SK-N-SH (cell line): ENCODE results near the gene MAPT. TPM values are rescaled to one million over a fixed set of nuclear protein-coding genes. Genes with fewer than 3 reads are reported as not detected.

ENCODE experiments used
- CTCF ChIA-PET: fragments of 300-600, 350-600 bp; formaldehyde crosslinking; extraction: SDS; loops from one replicate; lab custom pipeline; 2021; lab: Yijun Ruan, JAX
- POLR2A ChIA-PET: fragments of 350-600 bp; sonication (Branson Sonifier 250); formaldehyde crosslinking; extraction: SDS; loops from one replicate; lab custom pipeline; 2020; ENCODE audit warnings: antibody characterized with exemption, inconsistent platforms; lab: Yijun Ruan, JAX
- DNase-seq: peaks from one replicate; pipeline ENCODE4 v3.0.0; 2012
- H2AFZ ChIP-seq: fragments of 200-600 bp; sonication (generic); 2 replicates; pipeline ENCODE4 v1.8.1; 2016; ENCODE audit warnings: antibody characterized with exemption, mild to moderate bottlenecking, low read depth
- H3F3A ChIP-seq: fragments of 200-600 bp; sonication (generic); replicated peaks from 2 replicates; pipeline ENCODE3; 2016; ENCODE audit warnings: antibody characterized with exemption, mild to moderate bottlenecking; ENCODE audit not compliant: insufficient read depth
- H3K27ac ChIP-seq, 2 experiments: fragments of 200-500 bp in 1 of 2; fragments of 200-600 bp in 1 of 2; sonication (Bioruptor generic) in 1 of 2; sonication (generic), shearing (Covaris generic) in 1 of 2; 2 replicates each; pipeline versions ENCODE4 v1.5.1 to v1.6.1; 2014 to 2016; ENCODE audit warnings: low read depth in 2 of 2, inconsistent platforms in 1 of 2, low read length in 1 of 2, mild to moderate bottlenecking in 1 of 2, mixed read lengths in 1 of 2
- H3K27me3 ChIP-seq: fragments of 200-600 bp; sonication (generic), shearing (Covaris generic); 2 replicates; pipeline ENCODE4 v1.6.1; 2016; ENCODE audit warnings: mixed run types; ENCODE audit not compliant: insufficient read depth
- H3K36me3 ChIP-seq, 2 experiments: fragments of 200-500 bp in 1 of 2; fragments of 200-600 bp in 1 of 2; sonication (Bioruptor generic) in 1 of 2; sonication (generic) in 1 of 2; replicated peaks in 1 of 2; 2 replicates each; pipeline versions ENCODE3 to v1.5.1; 2014 to 2016; ENCODE audit warnings: low read length in 1 of 2, mild to moderate bottlenecking in 1 of 2; ENCODE audit not compliant: insufficient read depth in 2 of 2, control insufficient read depth in 1 of 2
- H3K4me1 ChIP-seq, 2 experiments: fragments of 200-500 bp in 1 of 2; fragments of 200-600 bp in 1 of 2; sonication (Bioruptor generic) in 1 of 2; sonication (generic), shearing (Covaris generic) in 1 of 2; 2 replicates each; pipeline versions ENCODE4 v1.5.1 to v1.6.1; 2014 to 2016; ENCODE audit warnings: low read depth in 1 of 2, low read length in 1 of 2, mixed run types in 1 of 2; ENCODE audit not compliant: insufficient read depth in 2 of 2, control insufficient read depth in 1 of 2
- H3K4me2 ChIP-seq: fragments of 200-600 bp; sonication (generic), shearing (Covaris generic); 2 replicates; pipeline ENCODE4 v1.6.1; 2017; ENCODE audit warnings: mixed run types
- H3K4me3 ChIP-seq, 2 experiments: fragments of 200-500 bp in 1 of 2; fragments of 200-600 bp in 1 of 2; sonication (Bioruptor generic) in 1 of 2; sonication (generic), shearing (Covaris generic) in 1 of 2; 2 replicates each; pipeline versions ENCODE4 v1.5.1 to v1.8.1; 2014 to 2016; ENCODE audit warnings: low read depth in 2 of 2, inconsistent platforms in 1 of 2, low read length in 1 of 2, mild to moderate bottlenecking in 1 of 2, mixed read lengths in 1 of 2, moderate library complexity in 1 of 2
- H3K79me2 ChIP-seq: fragments of 200-600 bp; sonication (generic); 2 replicates; pipeline ENCODE4 v1.8.1; 2017; ENCODE audit warnings: mild to moderate bottlenecking; ENCODE audit not compliant: insufficient read depth
- H3K9ac ChIP-seq: fragments of 200-600 bp; sonication (generic); 2 replicates; pipeline ENCODE4 v1.6.1; 2017; ENCODE audit warnings: mixed run types
- H3K9me2 ChIP-seq: fragments of 200-600 bp; sonication (generic); 2 replicates; pipeline ENCODE4 v1.6.1; 2017; ENCODE audit warnings: mixed run types
- H3K9me3 ChIP-seq: fragments of 200-600 bp; sonication (generic); 2 replicates; pipeline ENCODE4 v1.6.1; 2017; ENCODE audit warnings: mixed run types, mild to moderate bottlenecking, moderate library complexity
- H4K20me1 ChIP-seq: fragments of 200-600 bp; sonication (generic); 2 replicates; pipeline ENCODE4 v1.6.1; 2017; ENCODE audit warnings: mild to moderate bottlenecking, mixed run types; ENCODE audit not compliant: insufficient read depth
- FOXJ3 ChIP-seq: sonication (generic); formaldehyde crosslinking; IDR thresholded peaks from 2 replicates; pipeline ENCODE4 v1.5.1; 2020; ENCODE audit warnings: mild to moderate bottlenecking, missing genetic modification reagents
- GATA2 ChIP-seq: sonication (generic); formaldehyde crosslinking; IDR thresholded peaks from 2 replicates; pipeline ENCODE4 v1.5.0; 2020; ENCODE audit warnings: mild to moderate bottlenecking, missing genetic modification reagents
- JUND ChIP-seq: IDR thresholded peaks from 2 replicates; pipeline ENCODE4 v1.4.0; 2012
- NRF1 ChIP-seq: IDR thresholded peaks from 2 replicates; pipeline ENCODE4 v1.6.1; 2012; ENCODE audit warnings: low read depth, mild to moderate bottlenecking, low read length
- RAD21 ChIP-seq: IDR thresholded peaks from 2 replicates; pipeline ENCODE4 v1.6.1; 2012; ENCODE audit warnings: mild to moderate bottlenecking, low read length
- RCOR1 ChIP-seq: fragments of 150-350 bp; IDR thresholded peaks from 2 replicates; pipeline ENCODE4 v1.6.1; 2017; ENCODE audit warnings: antibody characterized with exemption, low read length
- RXRA ChIP-seq: IDR thresholded peaks from 2 replicates; pipeline ENCODE4 v1.4.0; 2012; ENCODE audit warnings: low read depth, mild to moderate bottlenecking, borderline replicate concordance
- SIN3A ChIP-seq: IDR thresholded peaks from 2 replicates; pipeline ENCODE4 v1.6.1; 2012; ENCODE audit warnings: low read depth, mild to moderate bottlenecking, low read length, moderate library complexity, borderline replicate concordance
- TAF1 ChIP-seq: IDR thresholded peaks from 2 replicates; pipeline ENCODE4 v1.6.1; 2012; ENCODE audit warnings: low read depth, mild to moderate bottlenecking, low read length, moderate library complexity, borderline replicate concordance
- USF1 ChIP-seq: IDR thresholded peaks from 2 replicates; pipeline ENCODE4 v1.4.0; 2012; ENCODE audit warnings: low read depth, borderline replicate concordance
- YY1 ChIP-seq: IDR thresholded peaks from 2 replicates; pipeline ENCODE4 v1.4.0; 2012; ENCODE audit warnings: low read depth, mild to moderate bottlenecking
- ZBTB33 ChIP-seq: IDR thresholded peaks from 2 replicates; pipeline ENCODE4 v1.4.0; 2012; ENCODE audit warnings: low read depth, borderline replicate concordance
- WGBS: methylation state at CpG from one replicate; pipeline ENCODE4 v1.1.6; 2017; ENCODE audit warnings: low lambda C conversion rate; 5-methylcytosine and 5-hydroxymethylcytosine counted together
- polyA plus RNA-seq, 3 experiments: library from polyadenylated mRNA; depleted of rRNA; stranded (reverse); fragments of >200 nt; gene quantifications; 2 replicates each; pipeline ENCODE4 v1.2.3, GENCODE V29; 2012
- TF ChIP-seq, protein P1 (sequence below): fragments of 200-600 bp; sonication (generic); IDR thresholded peaks from 2 replicates; pipeline ENCODE4 v1.6.1; 2017; ENCODE audit warnings: antibody characterized with exemption, mild to moderate bottlenecking, moderate library complexity
- TF ChIP-seq, protein P2 (sequence below): fragments of 150-350 bp; IDR thresholded peaks from 2 replicates; pipeline ENCODE4 v1.6.1; 2016; ENCODE audit warnings: mild to moderate bottlenecking, low read depth, low read length
- TF ChIP-seq, protein P3 (sequence below): IDR thresholded peaks from 2 replicates; pipeline ENCODE4 v1.6.1; 2012; ENCODE audit warnings: mild to moderate bottlenecking, low read depth, low read length, moderate library complexity

The MAPT gene
- polyA plus RNA-seq, 1 of the 3 experiments (the other 2 are of a cell fraction) = 0.74 TPM

GRCh38 chr17:45931677-45932076 lies 37.3 kb downstream of the MAPT start:
- 68% methylated on average over 2 of the region's 2 CpGs for WGBS
- no peak for TF ChIP-seq FOXJ3 (CRISPR knock-in tag)
- no peak for TF ChIP-seq YY1
- no peak for TF ChIP-seq RAD21
- no peak for TF ChIP-seq GATA2 (CRISPR knock-in tag)
- TF ChIP-seq NRF1 = no peak
- TF ChIP-seq, protein P1, sequence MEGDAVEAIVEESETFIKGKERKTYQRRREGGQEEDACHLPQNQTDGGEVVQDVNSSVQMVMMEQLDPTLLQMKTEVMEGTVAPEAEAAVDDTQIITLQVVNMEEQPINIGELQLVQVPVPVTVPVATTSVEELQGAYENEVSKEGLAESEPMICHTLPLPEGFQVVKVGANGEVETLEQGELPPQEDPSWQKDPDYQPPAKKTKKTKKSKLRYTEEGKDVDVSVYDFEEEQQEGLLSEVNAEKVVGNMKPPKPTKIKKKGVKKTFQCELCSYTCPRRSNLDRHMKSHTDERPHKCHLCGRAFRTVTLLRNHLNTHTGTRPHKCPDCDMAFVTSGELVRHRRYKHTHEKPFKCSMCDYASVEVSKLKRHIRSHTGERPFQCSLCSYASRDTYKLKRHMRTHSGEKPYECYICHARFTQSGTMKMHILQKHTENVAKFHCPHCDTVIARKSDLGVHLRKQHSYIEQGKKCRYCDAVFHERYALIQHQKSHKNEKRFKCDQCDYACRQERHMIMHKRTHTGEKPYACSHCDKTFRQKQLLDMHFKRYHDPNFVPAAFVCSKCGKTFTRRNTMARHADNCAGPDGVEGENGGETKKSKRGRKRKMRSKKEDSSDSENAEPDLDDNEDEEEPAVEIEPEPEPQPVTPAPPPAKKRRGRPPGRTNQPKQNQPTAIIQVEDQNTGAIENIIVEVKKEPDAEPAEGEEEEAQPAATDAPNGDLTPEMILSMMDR = no peak
- H2AFZ ChIP-seq = no peak overlapping the region
- no peaks in the 10 kb centered on the region for H3K36me3 ChIP-seq
- DNase-seq = no peak
- POLR2A ChIA-PET = interaction anchor here (0.6 kb wide), 1 partner anchor 13 kb away, joined by 3 read pairs; no protein-coding TSS in a partner anchor
- H3K9me2 ChIP-seq = no peaks in the 10 kb centered on the region
- no peaks in the 10 kb centered on the region for H3F3A ChIP-seq
- H4K20me1 ChIP-seq = no peaks in the 10 kb centered on the region
- H3K79me2 ChIP-seq = no peaks in the 10 kb centered on the region
- H3K4me2 ChIP-seq = no peak overlapping the region
- peaks cover 0 to 12% of the 10 kb centered on the region in 2 experiments; a peak in 1 of 4 replicates for H3K4me1 ChIP-seq
- no peak overlapping the region for H3K4me3 ChIP-seq
- CTCF ChIA-PET = interaction anchor here (0.9 to 1.0 kb wide), 2 partner anchors 9 to 17 kb away, joined by 3 read pairs; no protein-coding TSS in a partner anchor
- H3K27me3 ChIP-seq = peaks cover 17% of the 10 kb centered on the region
- H3K27ac ChIP-seq = no peak overlapping the region
- H3K9me3 ChIP-seq = peaks cover 13% of the 10 kb centered on the region; the same call in 1 of the 2 replicates
- no peak overlapping the region for H3K9ac ChIP-seq

DNA sequence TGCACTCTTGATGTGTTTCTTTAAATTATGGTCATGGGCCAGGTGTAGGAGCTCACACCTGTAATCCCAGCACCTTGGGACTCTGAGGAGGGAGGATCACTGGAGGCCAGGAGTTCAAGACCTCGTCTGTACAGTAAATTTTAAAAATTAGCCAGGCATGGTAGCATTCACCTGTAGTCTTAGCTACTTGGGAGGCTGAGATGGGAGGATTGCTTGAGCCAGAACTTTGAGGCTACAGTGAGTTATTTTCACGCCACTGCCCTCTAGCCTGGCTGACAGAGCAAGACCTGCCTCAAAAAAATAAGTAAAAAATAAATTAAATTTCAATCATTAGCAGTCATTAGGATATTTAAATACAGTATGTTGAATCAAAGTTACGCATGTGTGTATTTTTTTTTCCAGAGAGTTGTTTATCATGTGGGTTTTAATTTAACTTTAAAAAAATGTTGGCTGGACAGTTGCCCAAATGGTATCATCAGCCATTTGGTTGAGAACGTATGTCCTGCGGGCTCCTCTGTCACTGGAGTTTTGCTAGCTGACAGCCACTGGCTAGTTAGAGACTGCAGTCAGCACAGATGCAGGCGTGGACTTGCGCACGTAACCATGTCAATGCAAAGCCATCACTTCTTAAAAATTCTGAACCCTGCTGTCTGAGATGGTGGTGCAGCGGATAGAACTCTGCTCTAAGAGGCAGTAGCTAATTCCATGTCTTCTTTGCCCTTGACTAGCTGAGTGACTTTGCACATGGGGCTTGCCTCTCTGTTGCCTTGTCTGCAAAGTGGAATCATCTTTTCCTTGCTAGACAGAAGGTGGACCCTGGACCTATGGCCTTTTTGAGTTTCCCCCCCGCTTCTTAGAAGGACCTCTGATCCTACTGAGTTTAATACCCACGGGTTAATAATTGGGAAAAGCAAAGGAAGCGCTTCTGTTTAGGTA lies 40.0 kb downstream of the MAPT start:
- Histone ChIP-seq H2AFZ (no peak overlapping the region), H3F3A (no peaks in the 10 kb centered on the region), H3K4me3 (no peak overlapping the region), H3K79me2 (no peaks in the 10 kb centered on the region), H3K27me3 (peaks cover 32% of the 10 kb centered on the region), H3K9me3 (no peaks in the 10 kb centered on the region), H4K20me1 (no peaks in the 10 kb centered on the region), H3K9me2 (no peaks in the 10 kb centered on the region), H3K9ac (no peak overlapping the region), H3K4me1 (peaks cover 0 to 15% of the 10 kb centered on the region in 2 experiments; a peak in 1 of 4 replicates), H3K27ac (no peak overlapping the region), H3K36me3 (no peaks in the 10 kb centered on the region), H3K4me2 (no peak overlapping the region)
- POLR2A ChIA-PET = interaction anchor here (0.8 kb wide), 1 partner anchor 244 kb away, joined by 6 read pairs; no protein-coding TSS in a partner anchor
- WGBS = 56% methylated on average over 12 of the region's 12 CpGs
- DNase-seq = no peak
- CTCF ChIA-PET = interaction anchor here (0.9 to 1.6 kb wide), 2 partner anchors 82 to 85 kb away, joined by 3 read pairs; no protein-coding TSS in a partner anchor
- TF ChIP-seq, protein P2, sequence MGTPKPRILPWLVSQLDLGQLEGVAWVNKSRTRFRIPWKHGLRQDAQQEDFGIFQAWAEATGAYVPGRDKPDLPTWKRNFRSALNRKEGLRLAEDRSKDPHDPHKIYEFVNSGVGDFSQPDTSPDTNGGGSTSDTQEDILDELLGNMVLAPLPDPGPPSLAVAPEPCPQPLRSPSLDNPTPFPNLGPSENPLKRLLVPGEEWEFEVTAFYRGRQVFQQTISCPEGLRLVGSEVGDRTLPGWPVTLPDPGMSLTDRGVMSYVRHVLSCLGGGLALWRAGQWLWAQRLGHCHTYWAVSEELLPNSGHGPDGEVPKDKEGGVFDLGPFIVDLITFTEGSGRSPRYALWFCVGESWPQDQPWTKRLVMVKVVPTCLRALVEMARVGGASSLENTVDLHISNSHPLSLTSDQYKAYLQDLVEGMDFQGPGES = no peak
- TF ChIP-seq RXRA (no peak), YY1 (no peak), USF1 (no peak), JUND (no peak), ZBTB33 (no peak), RCOR1 (no peak), SIN3A (no peak), TAF1 (no peak)
- TF ChIP-seq, protein P3, sequence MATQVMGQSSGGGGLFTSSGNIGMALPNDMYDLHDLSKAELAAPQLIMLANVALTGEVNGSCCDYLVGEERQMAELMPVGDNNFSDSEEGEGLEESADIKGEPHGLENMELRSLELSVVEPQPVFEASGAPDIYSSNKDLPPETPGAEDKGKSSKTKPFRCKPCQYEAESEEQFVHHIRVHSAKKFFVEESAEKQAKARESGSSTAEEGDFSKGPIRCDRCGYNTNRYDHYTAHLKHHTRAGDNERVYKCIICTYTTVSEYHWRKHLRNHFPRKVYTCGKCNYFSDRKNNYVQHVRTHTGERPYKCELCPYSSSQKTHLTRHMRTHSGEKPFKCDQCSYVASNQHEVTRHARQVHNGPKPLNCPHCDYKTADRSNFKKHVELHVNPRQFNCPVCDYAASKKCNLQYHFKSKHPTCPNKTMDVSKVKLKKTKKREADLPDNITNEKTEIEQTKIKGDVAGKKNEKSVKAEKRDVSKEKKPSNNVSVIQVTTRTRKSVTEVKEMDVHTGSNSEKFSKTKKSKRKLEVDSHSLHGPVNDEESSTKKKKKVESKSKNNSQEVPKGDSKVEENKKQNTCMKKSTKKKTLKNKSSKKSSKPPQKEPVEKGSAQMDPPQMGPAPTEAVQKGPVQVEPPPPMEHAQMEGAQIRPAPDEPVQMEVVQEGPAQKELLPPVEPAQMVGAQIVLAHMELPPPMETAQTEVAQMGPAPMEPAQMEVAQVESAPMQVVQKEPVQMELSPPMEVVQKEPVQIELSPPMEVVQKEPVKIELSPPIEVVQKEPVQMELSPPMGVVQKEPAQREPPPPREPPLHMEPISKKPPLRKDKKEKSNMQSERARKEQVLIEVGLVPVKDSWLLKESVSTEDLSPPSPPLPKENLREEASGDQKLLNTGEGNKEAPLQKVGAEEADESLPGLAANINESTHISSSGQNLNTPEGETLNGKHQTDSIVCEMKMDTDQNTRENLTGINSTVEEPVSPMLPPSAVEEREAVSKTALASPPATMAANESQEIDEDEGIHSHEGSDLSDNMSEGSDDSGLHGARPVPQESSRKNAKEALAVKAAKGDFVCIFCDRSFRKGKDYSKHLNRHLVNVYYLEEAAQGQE = no peak
